Limb (tissue), 2 donors: ENCODE results near the gene ARMH2.
A peak's percentile ranks its signal among the peaks of the same experiment; 100 is the strongest.

Experiments used
- DNase-seq, 2 donors: peaks; one replicate each; pipeline ENCODE4 v3.0.0-alpha.2; 2016; ENCODE audit errors: extremely low spot score in 2 of 2

ARMH2 gene

DNA sequence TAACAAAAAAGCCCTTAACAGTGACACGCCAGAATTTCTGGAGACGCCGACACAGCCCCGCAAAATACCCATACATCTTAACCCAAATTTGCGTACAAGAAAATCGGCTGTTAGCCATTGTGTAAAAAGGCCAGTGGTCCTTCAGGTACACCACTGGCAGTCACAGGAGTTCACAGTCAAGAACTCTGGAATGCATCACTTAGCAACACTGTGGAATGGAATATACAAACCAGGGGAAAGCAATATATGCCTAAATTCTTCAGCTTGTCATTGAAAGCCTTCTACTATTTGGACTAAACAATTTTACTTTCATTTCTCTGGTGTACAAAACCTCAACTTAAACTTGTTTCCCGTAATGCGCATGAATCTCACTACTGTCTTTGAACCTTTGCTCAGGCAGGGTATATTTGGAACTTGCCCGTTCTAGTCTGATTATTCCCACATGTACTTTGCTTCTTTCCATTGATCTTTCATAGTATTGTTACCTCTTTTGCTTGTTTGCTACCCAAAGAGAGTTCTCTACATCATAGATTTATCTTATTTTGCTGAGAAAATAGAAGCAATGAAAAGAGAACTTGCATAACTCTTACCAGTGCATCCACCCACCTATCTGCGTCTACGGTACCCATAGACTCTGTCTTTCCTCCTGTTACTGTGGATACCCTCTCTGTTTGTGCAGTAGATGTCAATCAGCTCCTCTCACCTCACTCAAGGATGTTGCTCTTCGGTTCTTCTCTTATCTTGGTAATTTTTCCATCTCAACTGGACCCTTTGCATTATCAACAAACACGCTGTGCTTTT lies at the start of gene ARMH2:
TSS of gene ARMH2 (minus strand) at position 178 of the 801 bp plus-strand sequence. CDS start at position 118, 60 bp downstream.
- DNase-seq: no peak

DNA sequence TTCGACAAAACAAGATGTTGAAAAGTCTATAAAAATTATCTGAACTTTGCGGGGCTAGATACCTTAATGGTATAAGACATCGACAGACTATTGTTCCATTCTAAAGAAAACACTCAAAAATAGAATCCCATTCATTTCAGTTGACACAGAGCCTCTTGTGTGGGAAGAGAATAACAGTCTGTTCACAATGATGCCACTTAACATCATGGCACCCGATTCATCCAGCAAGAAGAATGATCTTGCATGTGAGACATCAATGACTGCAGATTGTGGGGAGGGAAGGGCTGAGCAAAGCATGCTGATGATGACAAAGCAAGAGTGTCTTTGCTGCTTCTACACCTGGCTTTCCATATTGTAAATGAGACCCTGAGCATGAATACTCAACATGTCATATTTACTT lies 49.7 kb upstream of the ARMH2 start:
- DNase-seq: no peak

DNA sequence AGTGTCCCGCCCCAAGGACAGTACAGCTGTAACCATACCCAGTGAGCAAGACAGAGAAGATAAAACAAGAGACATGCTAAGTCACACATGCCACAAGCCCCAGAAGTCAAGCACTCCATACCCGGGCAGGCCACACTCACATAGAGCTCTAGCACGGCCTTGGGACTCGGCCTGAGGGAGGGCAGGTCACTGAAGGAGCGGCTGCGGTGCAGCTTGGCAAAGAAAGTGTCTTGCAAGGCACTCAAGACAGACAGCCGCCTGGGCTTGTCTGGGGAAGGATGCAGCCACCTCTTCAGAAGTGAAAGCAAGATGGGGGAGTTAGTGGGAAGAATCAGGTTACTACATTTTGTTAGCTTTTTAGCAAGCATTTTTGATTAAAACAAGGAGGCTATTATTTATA lies 48.7 kb upstream of the ARMH2 start:
- DNase-seq: no peak

DNA sequence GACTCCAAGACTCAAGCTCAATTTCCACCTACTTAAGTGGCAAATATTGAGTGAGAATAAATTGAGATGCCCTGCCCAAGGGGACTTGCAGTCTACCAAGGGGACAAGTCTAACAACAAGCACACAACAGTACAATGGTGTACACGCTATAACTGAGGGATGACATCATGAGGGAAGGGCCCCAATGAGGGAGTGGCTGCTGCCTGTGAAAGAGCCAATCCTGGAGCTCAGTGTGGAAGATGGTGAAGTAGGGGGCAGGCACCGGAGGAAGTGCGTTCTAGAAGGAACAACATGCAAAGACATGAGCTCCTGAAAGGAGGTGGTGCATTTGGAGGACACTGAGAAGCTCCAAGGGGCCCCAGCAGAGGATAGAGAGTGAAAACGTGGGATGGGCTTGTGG lies 46.9 kb upstream of the ARMH2 start:
- no peak for DNase-seq

DNA sequence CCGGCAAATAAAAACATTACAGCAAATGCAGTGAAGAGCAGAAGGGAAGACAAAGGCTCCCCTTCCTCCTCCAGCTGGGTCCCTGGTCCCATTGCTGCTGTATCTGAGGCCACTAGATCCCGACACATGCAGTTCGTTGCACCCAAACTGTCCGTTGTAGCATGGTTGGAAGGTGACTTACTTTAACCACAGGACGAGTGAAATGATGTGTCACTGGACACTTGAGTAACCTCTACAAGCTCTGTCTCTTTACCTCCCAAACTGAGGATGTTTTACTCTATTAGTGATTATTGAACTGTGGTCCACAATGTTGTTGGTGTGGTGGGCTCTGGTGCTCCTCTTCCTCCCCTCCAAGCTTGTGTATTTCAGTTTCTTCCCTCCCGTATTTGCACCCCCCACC lies 46.2 kb upstream of the ARMH2 start:
- no peak for DNase-seq

DNA sequence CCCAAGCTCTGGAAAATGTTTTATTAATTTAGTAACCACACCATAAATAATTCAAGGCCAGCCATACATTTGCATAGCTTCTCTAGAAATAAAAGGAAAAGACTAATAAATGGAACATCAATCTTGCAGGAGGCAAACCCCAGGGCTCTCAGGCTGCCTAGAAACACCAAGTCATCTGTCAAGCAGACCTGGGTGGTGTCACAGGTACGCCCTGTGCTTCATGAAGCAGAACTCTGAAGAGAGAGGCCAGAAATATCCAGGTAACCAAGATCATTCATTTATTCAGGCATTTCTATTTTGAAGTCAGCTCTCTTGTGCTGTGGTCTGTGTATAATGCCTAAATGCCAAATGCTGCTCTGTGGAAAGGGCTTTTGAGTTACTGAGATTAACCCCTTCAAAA lies 45.3 kb upstream of the ARMH2 start:
- no peak for DNase-seq

DNA sequence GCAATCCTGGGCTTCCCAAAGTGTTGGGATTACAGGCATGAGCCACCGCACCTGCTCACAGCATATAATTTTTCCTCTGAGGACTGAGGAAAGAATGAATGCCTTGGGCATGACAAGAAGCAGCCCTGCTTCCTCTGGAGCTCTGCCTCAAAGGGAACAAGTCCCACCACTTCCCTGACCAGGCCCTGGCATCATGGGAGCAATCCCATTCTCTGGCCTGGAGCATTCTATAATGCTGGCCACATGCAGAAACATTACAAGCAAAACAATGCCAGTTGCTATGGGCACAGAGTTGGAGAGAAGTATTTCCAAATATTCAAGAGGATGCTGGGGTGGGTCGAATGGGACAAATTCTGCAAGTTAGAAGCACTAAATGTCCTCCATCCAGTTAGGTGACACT lies 41.5 kb upstream of the ARMH2 start:
- DNase-seq: no peak

DNA sequence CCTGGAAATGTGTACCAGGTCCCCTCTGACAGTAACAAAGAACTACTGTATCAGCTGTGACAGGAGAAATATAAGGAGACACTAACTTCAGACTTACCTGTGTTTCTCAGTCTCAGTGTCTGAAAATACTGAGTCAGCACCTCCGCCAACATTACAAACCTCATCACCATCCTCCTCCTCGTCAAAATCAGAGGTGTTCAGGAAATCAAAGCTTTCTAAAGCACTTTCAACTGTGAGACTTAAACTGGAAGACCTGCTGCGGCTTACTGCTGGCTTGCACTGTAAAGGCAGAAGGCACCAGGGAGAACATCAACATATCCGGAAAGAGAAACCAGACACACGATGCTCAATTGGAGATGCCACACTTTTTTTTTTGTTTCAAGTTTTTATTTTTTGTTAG lies 40.3 kb upstream of the ARMH2 start:
- DNase-seq: no peak

DNA sequence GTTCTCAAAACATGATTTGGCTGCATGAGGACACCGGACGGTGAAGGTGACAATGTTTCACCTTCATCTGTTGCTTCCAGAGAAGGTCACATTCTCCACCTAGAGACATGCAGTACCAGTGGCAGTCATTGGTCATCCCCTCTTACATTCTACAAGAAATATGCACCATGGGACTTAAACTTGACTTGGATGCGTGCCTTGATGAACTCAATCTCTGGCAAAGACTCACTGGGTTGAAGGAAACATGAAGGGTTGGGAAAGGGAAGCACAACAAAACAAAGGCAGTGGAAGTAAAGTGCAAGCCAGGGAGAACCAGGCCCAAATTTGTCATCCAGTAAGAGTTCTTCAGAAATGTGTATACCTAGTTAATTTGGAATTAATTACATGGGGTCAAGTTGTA lies 39.4 kb upstream of the ARMH2 start:
- no peak for DNase-seq

DNA sequence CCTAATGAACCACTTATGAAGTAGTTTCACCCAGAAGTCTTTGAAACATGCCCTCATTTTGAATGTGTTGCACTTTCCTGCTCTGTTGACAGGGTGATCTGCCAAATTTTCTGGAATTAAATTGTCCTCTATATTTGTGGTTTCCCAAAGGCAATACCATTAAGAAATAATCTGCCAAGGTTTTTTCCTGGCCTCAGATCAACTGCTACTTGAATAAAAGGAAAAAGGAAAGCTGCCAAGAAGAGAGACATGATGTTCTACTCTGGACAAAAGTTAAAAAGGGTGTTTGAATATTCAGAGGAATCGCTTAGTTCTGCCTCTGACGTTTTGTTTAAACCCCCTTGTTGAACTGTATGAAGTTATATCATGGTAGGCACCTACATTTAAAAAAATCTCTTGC lies 37.4 kb upstream of the ARMH2 start:
- peak in 1 of 2 donors; percentile 35 for DNase-seq

DNA sequence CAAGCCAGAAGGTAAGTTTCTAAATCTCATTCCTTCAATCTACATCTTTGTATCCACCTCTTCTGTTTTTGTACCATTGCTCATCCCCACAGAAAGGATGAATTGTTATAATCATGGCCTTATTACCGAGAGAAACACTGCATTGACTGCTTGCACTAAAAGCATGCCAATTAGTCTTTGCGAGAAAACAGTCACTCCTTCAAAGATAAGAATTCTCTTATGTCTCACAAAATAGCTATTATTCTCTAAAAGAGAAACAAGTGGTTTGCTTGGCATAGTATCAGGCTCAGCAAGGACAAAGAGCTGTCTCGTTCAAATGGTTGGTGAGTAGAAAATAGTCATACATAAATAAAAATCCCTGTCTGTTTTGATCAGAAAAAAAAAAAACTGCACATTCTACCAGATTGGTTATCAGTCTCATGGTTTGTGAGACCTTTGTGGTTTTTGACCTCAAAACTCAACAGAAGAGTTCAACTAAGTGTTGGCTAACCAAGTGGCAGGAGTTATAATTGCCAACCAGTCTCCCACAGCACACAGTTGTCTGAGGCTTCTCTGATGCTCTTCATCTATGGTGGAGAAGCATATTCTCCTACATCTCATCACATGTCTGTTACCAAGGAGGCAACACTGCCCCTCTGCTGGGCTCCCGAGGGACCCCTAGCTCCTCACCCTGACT lies 35.1 kb upstream of the ARMH2 start:
- DNase-seq: no peak

DNA sequence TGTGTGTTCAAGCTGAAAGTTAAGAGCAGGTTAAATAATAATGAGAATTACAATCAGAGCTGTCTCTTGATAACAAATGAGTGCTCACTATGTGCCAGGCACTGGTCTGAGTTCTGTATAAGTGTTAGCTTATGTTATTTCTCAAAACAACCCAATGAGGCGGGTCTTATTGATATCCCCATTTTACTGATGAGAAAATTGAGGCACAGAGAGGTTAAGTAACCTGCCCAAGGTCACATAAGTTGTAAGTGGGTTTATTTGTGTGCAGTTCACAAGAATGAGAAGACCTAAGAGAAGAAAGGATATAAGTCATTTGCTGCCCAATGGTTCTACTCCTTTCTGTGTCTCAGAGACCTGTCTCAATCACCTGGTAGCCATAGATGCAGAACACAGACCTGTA lies 34.1 kb upstream of the ARMH2 start:
- DNase-seq: no peak

DNA sequence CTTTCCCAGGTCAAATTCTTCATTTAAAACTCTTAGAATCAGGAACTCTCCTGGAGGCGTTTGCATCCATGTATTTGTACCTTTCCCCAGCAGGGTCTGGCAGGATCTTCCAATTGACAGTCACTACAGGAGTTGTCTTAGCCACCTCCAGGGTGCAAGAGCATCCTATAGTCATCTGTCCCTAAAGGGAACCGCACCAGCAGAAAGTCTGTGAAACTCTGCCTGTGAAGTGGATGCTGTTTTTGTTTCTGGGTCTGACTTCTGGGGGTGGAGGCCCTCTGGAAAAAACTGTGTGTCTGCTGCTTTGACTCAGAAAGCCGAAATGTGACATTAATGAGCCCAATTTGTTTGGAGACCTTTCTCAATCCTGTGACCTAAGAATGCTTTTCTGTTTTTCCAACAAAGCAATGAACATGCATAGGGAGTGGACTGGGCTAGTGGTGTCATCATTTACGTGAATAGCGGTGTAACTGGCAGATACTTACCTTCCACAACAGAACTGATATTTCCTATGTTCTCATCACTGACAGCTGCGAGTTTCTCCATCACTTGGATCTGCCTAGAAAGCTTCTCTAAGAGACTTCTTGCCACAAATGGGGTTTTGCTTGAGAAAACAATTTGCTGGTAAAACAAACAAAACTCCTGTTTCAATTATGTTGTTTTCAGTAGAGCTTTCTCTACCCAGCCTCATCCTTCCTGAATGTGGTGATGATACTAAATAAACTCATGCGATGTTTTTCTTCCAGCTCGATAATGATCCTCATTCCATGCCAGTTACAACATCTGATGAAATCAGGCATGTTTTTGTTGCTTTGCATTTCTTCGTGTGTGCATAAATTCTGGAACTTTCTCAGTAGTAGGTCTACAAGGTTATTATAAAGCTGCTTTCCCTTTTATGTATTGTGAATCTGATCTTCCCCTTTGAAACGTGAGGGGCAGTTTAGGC lies 33.3 kb upstream of the ARMH2 start:
- DNase-seq: no peak

DNA sequence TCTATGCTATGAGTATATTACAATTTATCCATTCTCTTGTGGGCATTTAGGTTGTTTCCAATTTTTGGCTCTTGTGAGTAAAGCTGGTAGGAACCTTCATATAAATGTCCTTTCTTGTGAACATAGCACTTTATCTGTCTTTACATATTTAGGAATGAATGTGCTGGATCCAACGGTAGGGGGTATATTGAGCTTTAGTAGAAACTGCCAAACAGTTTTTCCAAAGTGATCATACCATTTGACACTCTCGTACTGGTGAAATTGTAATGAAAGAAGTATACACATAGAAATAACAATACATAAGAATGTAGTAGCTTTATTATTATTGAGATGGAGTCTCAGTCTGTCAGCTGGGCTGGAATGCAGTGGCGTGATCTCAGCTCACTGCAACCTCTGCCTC lies 30.9 kb upstream of the ARMH2 start:
- no peak for DNase-seq

DNA sequence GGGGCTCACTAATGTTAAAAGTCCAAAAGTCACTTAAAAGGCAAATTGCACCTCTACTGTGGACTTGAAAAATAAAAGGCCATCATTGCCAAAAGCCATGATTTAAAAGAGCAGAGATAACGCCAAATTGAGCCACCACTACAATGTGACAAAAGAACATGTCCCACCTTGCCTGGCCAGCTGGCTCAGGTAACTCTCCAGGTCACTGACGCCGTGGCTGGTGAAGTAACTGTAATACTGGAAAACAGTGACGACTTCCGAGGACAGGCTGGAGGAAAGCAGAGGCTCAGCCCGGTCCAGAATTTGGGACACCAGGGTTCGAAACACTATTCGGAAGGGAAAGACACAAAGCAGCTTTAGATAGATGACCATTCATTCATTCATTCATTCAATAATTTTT lies 29.3 kb upstream of the ARMH2 start:
- no peak for DNase-seq

DNA sequence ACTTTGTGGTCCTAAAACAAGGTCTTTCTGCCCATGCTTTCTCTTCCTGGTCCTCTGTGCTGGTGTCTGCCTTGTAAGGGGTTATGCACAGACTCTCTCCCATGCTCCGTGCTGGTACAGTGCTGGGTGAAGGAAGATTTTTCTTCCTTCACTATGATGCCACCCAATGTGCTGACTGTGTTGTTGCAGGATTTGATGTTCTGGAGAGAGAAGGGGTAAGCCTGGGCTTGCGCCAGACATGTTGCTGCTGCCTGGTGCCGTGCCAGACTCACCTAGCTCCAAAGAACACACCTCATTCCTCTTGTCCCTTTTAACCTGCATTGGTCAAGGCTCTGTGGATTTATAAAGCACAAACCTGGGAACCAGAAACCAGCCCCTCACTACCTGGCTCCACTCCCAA lies 28.4 kb upstream of the ARMH2 start:
- peak in 1 of 2 donors; percentile 38 for DNase-seq

DNA sequence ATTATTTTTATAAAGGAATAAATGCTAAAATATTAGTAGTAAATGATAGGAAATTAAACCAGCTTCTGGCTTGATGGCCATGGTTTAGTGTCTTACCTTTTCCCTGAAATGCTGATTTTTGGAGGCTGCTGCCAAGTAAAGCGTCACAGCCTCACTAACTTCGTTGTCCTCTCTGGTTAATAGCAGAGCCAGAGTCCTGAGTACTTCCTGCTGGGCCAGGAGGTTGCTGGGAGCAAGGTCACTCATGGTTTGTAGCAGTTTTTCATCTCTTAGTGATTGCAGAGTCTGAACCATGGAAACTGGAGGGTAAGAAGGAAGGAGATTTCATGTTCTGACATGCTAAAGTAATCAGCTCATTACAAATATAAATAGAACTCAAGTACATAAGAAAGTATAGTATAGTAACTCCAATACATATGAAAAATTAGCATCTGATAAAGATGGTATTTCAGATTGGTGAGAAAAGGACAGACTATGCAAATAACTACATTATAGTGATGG lies 26.5 kb upstream of the ARMH2 start:
- no peak for DNase-seq

DNA sequence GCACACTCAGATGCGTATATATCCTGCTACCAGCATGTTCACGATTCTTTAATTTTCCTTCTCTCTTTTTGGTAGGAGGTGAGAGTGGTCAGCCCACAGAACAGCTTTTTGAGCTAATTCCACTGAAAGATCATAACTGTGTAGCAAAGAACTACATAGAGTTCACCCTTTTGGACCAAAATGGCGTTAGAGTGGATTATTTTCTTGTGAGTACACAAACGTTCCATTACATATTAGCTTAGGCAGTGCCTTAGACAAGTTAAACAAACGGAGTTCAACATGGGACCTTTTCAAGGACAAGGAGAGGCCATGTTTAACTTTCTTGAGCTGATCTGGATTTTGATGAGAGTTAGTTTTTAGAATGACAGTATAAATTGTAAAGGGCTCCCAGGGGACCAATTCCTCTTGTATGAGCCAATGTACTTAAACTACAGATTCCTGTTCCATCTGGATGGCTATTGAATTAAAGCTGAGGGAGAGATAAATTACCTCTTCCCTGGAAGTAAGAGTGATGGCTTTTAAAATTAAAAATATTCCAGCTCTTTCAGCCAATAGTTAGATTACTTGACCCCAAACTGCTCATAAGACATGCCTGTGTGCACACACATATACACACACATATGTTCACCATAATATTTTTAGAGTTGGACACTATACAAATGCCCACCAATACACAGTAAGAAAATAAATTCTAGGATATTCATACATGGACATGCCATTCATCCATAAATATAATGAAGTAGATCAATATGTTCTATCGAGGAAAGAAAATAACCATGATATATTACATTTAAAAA lies 25.6 kb upstream of the ARMH2 start:
- DNase-seq: peak in 1 of 2 donors; percentile 23

DNA sequence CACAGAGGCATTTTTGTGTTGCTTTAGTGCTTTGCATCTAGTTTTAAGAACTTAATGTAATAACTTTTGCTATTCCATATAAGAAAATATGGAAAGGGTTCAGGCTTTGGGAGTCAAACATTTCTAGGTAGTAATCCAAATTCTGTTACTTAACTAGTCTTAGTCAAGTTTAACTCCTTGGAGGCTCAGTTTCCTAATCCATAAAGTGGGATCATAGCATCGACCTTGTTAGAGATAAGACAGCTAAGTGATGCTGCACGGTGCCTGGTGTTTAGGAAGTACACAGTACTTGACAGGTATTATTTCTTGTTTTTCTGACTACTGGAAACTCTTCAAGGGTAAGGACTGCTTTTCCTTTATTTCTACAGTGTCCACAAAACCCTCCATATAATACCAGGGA lies 24.5 kb upstream of the ARMH2 start:
- no peak for DNase-seq

DNA sequence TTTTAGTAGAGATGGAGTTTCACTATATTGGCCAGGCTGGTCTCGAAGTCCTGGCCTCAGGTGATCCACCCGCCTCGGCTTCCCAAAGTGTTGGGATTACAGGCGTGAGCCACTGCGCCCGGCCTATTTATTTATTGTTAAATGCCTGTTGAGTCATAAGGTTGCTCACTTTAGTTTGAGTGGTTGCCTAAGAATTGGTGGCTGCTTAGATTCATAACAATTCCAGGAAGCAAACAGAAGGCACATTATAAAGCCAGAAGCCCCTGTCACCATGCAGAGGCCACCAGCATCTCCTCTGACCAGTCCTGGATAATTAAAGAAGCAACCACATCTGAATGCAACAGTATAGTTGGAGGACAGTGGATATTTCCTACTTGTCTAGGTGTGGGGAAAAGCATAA lies 24.0 kb upstream of the ARMH2 start:
- DNase-seq: no peak

DNA sequence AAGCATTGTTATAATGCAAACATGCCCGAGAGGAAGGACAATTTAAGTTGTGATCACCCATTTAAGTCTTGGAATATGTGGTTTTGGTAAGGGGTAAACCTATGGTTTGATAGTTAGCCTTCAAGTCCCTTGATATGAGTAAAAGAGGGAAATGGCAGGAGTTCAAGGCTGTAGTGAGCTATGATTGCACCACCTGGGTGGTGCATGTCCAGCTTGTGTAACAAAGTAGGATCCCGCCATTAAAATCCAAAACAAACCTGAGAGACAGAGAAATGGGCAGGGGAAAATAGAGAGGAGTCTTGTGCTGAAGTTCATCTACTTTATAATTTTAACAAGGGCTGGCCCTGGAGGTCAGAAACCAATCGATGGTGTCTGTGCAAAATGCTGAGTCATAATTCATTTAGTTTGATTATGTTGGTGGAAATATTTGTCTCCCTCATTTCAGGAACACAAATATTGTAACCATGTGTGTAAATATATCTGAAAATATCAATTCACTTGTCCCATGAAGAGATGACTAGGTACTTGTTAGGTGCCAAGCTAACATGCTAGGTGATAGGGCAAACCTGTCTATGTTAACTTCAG lies 23.2 kb upstream of the ARMH2 start:
- no peak for DNase-seq
